Suprapubic skin (tissue), 3 donors: ENCODE measurements around the gene FGF12.

ENCODE experiments used
- POLR2AphosphoS5 ChIP-seq, 3 donors: sonication (generic); formaldehyde crosslinking; IDR thresholded peaks; one replicate each; pipeline ENCODE4 v1.6.1; 2017; ENCODE audit warnings: antibody characterized with exemption in 3 of 3
- TF ChIP-seq, protein P1 (sequence below), 2 donors: fragments of 200-600 bp in 1 of 2; fragments of 450-650 bp in 1 of 2; sonication (generic) in 1 of 2; IDR thresholded peaks; one replicate each; pipeline ENCODE4 v1.5.1; 2016 to 2019; ENCODE audit warnings: antibody characterized with exemption in 2 of 2, mild to moderate bottlenecking in 1 of 2, moderate library complexity in 1 of 2

DNA sequence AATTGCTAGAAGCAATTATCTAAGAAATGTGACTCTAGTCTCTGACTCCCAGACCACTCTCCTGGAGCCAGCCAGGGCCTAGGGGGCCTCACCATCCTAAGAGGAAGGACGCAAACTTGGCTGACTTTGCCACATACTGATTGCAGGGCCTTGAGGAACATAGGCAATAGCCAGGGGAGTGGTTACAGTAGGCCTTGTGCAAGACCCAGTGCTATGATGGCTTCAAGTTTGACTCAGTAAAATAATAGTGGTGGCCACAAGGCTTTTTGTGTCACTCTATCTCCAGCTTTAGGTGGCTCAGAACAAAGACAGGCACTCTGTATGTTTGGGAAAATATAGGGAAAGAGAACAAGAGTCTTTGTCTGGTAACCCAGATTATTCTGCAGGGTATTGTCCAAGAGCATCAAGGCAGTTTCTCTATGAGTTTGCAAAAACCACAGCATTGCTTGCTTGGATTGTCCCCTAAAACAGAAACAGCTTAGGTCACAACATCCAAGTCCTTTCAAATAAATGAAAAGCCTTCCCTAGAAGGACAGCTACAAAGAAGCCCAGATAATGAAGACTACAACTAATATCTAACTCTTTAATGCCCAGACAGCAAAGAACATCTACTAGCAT is 634.8 kb downstream of the FGF12 start:
- TF ChIP-seq, protein P1, sequence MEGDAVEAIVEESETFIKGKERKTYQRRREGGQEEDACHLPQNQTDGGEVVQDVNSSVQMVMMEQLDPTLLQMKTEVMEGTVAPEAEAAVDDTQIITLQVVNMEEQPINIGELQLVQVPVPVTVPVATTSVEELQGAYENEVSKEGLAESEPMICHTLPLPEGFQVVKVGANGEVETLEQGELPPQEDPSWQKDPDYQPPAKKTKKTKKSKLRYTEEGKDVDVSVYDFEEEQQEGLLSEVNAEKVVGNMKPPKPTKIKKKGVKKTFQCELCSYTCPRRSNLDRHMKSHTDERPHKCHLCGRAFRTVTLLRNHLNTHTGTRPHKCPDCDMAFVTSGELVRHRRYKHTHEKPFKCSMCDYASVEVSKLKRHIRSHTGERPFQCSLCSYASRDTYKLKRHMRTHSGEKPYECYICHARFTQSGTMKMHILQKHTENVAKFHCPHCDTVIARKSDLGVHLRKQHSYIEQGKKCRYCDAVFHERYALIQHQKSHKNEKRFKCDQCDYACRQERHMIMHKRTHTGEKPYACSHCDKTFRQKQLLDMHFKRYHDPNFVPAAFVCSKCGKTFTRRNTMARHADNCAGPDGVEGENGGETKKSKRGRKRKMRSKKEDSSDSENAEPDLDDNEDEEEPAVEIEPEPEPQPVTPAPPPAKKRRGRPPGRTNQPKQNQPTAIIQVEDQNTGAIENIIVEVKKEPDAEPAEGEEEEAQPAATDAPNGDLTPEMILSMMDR (IDR thresholded peaks at IDR 0.05): no peak
- TF ChIP-seq POLR2AphosphoS5 (IDR thresholded peaks at IDR 0.05): no peak
